NCI-H2081 (cell line): ENCODE results near the gene RNFT2.

Experiments used
- DNase-seq, 2 experiments: peaks; one replicate each; lab custom pipeline; 2025; lab: John Stamatoyannopoulos, UW

RNFT2 gene, protein sequence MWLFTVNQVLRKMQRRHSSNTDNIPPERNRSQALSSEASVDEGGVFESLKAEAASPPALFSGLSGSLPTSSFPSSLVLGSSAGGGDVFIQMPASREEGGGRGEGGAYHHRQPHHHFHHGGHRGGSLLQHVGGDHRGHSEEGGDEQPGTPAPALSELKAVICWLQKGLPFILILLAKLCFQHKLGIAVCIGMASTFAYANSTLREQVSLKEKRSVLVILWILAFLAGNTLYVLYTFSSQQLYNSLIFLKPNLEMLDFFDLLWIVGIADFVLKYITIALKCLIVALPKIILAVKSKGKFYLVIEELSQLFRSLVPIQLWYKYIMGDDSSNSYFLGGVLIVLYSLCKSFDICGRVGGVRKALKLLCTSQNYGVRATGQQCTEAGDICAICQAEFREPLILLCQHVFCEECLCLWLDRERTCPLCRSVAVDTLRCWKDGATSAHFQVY

DNA sequence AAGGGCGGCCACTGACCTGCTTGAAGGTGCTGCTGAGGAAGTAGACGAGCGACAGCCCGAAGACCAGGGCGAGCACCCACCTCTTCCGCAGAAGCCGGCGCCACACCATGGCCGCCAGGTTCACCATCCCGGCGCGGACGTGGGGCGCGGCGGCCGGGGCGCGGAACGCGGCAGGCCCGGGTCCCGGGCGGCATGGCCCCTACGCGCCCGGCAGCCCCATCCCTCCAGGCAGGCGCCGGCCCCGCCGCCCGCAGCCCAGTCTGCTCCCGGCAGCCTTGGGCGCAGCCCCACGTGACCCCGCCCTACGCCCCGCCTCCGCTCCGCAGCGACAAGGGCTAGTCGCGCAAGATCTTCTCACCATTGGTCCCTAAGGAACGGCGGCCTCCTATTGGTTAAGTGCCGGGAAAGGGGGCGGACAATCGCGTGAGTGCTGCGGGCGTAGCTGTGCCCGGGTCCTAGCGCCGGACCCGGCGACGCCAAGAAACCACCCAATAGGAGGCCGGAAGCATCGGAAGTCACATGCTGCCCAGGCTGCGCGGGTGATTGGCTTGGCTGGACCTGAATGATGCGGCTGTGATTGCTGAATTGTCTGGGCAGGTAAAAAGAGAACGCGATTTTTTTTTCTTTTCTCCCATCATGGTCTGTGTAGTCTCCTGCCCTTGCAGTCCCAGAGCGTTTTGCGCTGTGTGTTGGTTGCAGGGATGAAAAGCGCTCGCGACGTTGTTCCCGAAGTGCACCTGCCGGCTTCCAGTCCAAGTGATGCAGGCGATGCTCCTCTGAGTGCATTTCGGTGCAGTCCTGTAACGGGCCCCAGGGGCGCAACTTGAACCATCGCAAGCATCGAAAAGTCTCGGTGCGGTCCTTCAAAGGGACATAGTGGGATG is at the start of gene RNFT2, which contains the start of gene SPRING1:
RNFT2 (plus strand) TSS at position 542 of the 884 bp plus-strand sequence. CDS start 2,183 bp downstream, outside the sequence.
SPRING1 (minus strand) TSS at position 296 of the 884 bp plus-strand sequence; CDS start at position 127, 169 bp downstream.
- DNase-seq: peak; percentile 98 to 99

DNA sequence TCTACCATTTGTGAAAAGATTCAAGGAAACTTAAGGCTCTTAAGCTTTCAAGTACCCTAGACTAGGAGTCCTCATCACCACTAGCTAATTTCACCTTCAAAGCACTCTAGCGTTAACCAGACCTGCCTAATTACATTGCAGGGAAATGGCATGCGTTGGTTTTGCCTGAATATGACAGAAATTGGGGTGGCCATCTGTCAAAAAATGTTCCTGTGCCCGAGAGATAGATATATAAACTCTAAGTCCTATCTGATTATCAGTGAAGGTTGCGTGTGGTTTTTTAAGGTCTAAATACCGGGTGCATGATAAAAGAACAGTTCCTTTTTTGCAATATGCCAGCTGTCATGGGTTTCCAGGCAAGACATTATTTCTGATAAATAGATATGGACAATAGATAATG is 48.6 kb upstream of the RNFT2 start:
- no peak for DNase-seq

DNA sequence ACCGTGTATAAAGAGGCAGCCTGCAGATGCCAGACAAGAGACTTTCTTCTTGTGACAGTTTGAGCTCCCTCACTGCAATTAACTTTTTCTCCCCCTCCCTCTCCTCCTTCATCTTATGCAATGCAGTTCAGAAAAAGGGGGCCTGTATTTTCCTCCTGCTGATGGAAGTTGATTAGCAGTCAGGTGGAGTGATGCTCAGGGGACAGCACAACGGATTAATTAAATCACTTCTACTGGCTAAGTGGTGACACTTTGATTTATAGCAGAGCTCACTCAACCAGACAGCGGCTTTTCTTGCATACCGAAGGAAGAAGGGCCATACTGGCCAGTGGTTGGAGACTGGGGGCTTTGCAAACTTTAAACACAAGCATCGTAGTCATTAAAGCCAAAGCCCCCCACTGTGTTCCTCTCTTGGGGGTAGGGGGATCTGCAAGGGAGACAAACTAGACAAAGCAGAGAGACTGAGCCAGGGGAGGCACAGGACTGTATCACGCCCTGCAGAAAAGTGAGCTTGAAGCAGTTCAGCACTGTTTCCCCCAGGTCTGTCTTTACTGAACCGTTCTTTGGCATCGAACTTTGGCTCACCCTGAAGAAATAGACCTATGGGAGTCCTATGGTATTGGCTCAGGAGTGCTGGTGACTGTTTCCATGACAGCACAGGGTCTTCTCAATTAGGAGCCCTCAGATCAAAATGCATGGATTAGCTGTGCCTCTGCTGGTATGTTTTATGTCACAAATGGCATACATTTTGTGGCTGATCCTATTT is 48.0 kb upstream of the RNFT2 start:
- DNase-seq: no peak

DNA sequence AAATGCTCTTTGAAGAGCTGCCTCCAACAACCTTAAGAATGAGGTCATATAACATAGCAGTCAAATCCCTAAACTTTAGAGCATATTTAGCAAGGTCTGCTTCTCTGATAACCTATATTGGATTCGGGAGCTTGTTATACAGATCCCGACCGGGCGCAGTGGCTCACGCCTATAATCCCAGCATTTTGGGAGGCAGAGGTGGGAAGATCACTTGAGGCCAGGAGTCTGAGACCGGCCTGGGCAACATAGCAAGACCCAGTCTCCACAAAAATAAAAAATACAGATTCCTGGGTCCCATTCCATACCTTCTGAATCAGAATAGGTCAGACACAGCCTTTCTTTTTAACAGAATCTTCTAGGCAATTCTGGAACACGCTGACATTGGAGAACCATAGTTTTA is 46.9 kb upstream of the RNFT2 start:
- no peak for DNase-seq

DNA sequence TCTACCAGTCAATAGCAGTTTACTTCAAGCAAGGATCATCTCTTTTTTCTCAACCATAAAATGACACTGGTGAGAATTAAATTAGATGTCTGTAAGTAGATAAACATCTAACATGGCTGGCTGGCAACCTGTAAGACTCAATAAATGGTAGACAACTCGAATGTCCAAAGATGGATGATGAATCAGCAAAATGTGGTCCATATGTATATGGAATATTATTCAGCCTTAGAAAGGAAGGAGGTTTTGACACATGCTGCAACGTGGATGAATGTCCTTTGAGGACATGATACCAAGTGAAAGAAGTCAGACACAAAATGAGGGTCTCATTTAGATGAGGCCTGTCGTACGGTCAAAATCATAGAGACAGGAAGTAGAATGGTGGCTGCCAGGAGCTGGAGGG is 46.5 kb upstream of the RNFT2 start:
- no peak for DNase-seq

DNA sequence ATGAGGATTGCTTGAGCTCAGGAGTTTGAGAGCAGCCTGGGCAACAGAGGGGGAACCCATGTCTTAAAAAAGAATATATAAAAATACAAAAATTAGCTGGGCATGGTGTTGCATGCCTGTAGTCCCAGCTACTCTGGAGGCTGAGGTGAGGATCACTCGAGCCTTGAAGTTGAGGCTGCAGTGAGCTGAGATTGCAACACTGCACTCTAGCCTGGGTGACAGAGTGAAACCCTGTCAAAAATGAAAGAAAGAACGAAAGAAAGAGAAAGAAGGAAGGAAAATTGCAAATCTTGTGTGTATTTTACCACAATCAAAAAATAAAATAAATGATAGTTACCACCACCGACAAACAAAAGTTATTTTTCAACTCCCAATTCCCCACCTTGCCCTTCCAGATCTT is 45.5 kb upstream of the RNFT2 start:
- DNase-seq: no peak

DNA sequence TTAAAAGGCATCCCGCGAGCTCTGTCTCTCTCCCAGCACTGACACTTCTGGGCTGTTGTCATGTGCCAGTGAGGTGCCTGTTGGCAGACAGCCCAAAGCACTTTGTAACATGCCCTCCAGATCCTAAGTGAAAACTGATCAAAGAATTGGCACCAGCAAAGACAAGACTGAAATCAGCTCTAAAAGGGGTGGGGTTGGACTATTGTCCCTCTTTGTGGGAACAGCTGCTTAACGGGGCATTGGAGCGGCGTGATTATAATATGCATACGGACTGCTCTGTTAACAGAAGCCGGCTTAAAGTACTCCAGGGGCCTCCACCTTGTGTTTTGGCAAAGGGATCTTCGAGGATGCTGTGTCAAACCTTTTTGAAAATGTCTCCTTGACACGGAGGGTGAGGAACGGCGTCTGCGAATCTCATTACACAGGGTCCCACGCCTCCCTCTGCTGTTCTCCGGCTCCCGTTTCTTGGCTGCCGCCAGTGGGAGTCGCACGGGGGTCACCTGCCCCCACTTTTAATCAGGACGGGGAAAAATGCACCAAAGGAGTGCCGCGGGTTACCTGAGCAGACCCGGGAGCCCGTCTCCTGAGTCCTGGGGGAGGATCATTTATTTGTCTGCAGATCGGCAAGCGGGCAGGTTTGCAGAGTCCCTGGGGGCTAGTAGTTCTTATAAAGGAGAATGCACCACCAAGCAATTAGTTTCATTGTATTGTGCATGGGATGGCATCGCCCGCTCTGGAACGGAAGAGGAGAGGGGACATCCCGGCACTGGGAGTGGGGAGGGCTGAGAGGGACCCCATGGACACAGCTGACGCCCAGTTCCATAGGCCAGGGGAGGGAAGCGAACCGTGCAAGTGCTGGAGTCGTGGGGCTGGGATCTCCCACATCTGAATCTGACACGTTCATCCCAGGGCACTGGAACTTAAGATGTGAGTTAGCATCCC is 44.6 kb upstream of the RNFT2 start:
- peak; percentile 43 to 70 for DNase-seq

DNA sequence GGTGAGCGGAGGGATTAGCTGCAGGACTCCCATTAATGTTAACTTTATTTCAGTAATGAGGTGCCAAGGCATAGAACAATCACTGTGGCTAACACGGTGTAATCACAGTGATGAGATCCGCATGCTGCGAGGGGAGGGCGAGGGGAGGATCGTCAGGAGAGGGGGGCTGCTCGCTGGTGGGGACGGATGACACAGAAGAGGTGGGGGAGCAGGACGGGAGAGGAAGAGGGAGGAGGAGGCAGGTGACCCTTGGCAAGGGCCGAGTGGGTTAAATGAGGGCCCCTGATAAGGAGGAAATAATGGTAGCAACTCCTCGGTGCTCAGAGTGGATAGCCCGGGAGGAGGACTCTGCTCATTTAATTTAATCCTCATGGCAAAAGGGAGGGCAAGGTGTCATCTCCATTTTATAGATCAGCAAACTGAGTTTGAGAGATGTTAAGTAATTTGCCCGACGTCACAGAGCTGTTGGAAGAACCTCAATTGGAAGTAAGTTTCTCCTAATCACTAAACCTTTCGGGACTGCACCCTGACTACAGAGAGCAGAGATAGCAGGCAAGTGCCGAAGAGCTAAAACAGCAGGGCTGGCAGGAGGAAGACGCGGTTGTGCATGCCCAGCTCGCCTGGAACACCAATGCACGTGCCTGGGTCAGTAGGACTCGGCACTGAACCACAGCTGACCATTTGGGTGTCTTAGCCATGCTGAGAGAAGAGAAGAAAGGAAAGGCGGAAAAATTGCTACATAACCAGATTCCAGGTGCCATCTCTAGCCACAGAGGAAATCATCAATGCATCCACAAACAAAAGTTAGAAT is 43.3 kb upstream of the RNFT2 start:
- no peak for DNase-seq

DNA sequence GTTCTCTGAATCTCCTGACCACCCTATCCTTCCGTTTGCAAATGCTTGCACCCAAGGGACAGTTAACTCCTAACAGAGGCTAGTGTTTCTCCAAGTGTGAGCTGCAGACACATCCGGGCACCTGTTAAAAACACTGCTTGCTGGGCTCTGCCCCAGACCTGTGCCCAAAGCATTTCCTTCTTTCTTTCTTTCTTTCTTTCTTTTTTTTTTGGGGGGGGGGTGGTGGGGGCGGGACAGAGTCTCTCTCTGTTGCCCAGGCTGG is 42.7 kb upstream of the RNFT2 start:
- no peak for DNase-seq

DNA sequence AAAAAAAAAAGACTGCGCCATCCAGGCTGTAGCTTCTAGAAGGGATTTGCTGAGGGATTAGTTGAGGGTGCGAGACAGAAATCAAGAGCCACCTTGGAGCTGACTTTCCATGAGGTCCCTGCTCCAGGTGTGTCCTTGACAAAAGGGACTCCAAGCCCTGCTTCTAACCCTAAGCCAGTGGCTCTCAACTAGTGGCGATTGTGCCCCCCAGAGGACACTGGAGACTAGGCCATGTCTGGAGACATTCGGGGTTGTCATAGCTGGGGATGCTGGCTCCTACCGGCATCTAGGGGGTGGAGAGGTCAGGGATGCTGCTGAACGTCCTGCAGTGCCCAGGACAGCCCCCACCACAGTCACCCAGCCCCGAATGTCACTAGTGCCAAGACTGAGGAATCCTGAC is 40.8 kb upstream of the RNFT2 start:
- peak; percentile 39 to 53 for DNase-seq

DNA sequence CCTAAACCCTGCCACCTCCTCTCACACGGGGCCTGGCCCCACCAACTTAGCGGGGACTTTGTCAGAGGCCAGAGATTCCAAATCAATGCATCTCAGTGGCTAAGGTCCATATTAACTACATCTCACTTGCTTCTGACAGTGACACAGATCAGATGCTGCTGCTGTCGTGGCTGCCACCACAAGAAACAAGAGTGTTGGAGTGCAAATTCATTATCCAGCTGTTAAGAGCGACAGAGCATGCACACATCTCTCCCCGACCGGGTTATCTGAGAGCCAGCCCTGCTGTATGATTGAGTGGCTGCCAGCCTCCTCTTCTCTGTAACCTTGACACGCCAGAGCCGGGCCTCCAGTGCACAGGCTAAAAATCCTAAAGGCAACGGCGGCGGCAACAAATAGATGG is 40.4 kb upstream of the RNFT2 start:
- DNase-seq: peak in 1 of 2 experiments; percentile 30

DNA sequence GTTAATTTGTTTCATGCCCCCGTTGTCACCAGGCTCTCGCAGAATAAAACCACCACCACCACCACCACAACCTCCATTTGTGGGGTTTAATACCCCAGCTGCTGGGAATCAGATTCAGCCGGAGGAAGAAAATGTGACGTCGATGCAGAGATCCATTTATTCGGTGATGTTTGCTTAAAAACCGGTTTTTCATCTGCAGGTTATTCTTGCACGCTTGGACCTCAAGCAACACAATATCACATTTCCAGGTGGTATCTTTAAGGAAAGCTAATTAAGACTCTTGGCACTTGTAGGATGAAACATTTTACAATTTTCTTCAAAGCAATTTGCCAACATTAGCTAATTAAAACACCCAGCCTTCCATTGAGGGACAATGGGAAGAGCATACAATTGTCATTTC is 40.0 kb upstream of the RNFT2 start:
- peak in 1 of 2 experiments; percentile 69 for DNase-seq

DNA sequence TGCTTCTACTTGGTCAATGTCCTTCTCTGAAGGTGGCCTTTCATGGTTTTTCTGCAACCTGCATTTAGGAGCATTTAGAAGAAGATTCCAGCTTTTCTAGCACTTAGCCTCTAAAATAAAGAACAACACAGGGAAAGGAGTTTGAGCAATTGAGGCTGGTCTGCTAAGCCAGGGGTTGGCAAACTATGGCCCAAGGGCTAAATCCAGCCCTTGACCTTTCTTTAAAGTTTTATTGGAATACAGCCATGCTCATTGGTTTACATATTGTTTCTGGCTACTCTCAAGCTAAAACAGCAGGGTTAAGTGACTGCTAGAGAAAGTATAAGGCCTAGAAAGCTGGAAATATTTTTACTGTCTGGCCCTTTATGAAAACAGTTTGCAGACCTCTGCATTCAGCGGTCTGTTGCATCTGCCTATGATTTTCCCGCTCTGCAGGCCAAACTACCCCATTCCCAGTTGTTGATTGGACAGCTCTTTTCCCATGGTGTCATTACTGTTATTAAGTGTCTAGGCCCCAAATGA is 39.5 kb upstream of the RNFT2 start:
- DNase-seq: no peak

DNA sequence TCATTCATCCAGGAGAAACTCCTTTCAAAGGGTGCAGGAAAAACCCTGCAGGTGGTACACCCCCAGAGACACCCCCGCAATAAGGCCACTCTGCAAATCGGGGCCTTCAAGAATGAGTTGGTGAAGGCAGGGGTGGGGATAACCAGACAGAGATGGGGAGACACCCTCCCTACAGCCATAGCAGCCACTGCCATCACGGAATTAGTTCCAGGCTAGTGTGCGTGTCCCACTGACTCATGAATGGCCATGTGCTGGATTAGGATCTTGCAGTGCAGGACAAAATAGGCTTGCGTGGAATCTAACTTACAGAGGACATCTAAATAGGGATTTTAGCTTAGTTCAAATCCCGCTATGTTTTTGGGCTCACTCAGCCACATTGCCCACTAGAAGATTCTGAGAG is 38.0 kb upstream of the RNFT2 start:
- no peak for DNase-seq

DNA sequence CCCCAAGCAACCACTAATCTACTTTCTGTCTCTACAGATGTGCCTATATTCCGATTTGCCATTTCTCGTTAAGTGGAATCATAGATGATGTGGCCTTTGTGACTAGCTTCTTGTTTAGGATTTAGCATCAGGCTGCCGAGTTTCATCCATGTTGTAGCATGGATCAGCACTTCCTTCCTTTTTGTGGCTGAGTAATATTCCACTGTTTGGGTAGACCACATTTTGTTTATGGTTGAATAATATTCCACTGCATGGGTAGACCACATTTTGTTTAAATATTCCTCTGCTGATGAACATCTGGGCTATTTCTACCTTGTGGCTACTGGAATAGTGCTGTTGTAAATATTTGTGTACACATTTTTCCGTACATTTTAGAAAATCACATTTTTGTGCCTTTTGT is 36.7 kb upstream of the RNFT2 start:
- no peak for DNase-seq

DNA sequence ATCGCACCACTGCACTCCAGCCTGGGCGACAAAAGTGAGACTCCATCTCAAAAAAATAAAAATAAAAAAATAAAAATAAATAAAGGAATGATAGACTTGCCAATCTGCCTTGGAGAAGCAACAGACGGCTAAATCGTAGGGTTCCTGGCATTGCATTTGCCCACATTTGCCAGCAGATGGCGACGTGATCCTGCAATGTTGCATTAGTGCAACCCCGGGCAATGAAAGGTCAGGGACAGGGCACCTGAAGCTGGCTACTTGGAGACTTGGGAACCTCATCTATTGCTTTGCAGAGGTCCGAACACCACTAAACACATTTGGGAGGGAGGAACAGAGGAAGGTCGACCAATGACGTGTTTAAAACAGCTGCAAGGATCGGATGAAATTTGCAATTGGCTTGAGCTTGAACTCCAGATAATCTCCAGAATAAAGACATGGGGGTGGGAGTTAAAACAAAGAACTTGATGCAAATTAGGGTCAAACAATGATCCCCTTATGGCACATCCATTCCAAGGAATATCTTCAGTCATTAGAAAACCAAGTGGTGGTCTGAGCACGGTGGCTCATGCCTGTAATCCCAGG is 34.8 kb upstream of the RNFT2 start:
- peak; percentile 37 to 55 for DNase-seq

DNA sequence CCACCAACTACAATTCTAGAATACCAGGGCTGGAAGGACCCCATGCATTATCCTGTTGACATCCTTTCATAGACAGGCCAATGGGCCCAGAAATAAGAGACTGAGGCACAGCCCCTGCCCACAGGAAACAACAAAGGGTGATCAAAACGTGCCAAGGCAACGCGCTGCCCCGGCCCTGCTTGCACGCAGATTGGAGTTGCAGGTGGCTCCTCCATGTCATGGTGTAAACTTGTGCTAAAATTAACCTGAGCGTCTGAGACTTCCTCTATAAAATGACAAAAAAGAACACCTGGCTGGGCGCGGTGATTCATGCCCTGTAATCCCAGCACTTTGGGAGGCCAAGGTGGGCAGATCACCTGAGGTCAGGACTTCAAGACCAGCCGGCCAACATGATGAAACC is 30.4 kb upstream of the RNFT2 start:
- no peak for DNase-seq

DNA sequence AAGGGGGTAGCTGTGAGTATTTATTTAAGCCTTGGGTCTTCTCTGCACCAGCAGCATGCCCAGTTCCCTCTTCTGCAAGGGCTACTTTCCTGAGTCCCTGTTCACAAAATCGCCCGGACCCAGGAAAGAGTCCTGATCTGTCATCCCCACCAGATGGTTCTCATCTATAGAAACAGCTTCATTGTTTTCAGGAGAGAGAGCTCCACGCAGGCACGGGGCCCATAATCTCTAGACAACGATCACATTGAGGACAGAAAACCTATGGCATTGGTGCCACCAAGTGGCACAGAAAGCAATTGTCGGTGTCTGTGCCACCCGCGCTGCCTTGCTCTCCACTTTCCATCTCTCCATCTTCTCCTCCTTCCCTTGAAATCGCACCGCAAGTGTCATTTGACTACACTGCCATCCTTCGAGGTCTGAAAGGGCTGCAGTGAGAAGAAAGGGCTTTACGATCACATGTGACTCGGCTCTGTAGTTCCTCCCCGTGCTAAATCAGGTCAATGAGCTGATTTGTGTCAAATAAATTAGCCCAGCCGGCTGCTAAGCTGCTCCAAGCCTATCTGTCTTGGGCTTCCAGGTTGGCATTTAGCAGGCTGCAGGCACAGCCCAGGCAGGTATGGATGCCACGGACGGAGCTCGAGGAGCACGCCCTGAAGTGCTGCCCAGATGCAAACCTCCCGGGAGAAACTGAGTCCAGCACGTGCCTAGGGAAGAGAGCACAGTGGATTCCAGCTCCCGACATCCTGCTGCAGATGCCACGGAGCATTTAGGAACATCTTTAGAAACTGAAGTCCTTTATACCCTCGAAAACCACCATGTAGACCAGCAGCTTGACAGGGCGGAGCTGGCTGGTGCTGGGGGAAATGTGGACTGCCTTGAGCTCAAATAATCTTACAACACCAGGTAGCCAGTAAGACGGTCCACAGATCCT is 29.0 kb upstream of the RNFT2 start:
- peak; percentile 75 to 82 for DNase-seq

DNA sequence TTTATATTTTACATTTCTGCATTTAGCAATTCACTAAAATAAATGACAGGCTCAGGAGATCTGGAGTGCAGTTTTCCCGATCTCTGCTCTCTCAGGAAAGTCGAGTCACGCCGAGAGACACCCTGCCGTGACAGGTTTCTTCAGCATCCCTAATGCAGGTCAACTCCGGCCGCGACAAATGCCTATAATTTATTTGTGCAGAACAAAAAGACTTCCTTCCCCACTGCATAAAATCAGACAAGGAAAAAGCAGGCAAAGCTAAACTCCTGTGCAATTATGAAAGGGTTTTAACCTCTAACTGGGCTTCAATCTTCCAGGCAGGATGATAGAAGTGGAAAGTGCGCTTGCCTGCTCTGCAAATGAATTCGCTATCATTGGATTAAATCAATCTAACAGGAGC is 28.3 kb upstream of the RNFT2 start:
- no peak for DNase-seq
